SIG-M5 (cell line): Measurements from ENCODE around the gene ARHGAP24.
"Not testable (repeated sequence)": the region's sequence is repeated elsewhere in the genome, so short reads cannot be mapped to it uniquely, and the experiment has no call there.

Experiments
- DNase-seq: peaks from one replicate; lab custom pipeline; 2025; lab: John Stamatoyannopoulos, UW

Gene ARHGAP24

DNA sequence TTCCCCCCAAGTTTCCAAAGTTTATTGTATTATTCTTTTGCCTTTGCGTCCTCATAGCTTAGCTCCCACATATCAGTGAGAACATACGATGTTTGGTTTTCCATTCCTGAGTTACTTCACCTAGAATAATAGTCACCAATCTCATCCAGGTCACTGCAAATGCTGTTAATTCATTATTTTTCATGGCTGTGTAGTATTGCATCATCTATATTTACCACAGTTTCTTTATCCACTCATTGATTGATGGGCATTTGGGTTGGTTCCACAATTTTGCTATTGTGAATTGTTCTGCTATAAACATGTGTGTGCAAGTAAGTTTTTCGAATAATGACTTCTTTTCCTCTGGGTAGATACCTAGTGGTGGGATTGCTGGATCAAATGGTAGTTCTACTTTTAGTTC, 43.6 kb downstream of the ARHGAP24 start:
- DNase-seq: not testable (repeated sequence)

DNA sequence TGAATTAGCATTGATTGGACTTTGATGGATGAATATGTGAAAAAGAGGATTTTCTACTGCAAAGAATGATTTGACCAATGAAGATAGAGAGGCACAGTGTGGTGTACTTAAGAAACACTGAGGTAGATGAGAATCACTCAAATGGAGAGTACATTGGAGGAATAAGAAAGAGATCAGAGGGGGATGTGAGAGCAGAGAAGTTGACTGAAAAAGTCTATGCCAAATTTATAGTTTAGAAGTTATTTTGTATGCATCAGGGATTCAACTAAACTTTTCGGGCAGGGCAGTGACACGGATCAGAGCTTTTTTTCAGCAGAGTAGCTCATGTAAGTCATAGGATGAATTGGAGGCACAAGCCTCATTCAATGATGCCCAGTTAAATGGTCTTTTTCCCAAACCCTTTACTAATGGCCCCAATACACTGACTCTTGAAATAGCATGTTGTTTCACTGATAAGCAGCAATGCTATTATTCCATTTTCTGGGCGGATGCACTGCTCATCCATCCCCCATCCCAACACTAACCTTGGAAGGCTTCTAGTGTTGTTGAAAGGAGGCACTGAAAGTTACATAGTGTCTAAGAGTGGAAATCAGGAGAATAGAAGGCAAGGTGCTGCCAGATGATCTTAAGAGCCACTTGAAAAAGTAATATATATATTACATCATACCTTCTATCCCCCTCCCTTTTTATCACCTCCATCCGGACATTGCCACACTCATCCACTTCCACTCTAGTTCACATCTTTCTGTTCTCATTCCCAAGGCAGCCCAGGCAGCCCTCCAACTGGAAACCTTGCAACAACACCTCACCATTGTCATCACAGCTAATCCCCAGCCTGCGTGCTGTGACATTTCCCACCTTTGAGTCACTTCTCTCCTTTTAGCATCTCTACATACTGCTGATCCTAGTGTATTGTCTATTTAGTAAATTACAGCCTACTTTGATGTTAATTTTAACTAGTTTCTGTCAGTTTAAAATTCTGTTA, 46.1 kb downstream of the ARHGAP24 start:
- no peak for DNase-seq

GRCh38 chr4:85522277-85522676, 47.3 kb downstream of the ARHGAP24 start:
- no peak for DNase-seq

GRCh38 chr4:85522836-85523235, 47.9 kb downstream of the ARHGAP24 start:
- DNase-seq: no peak

- no peak for DNase-seq
Observed at GRCh38 chr4:85527815-85528214, 52.9 kb downstream of the ARHGAP24 start.

- no peak for DNase-seq
Observed at GRCh38 chr4:85531560-85532341, 56.8 kb downstream of the ARHGAP24 start.

DNA sequence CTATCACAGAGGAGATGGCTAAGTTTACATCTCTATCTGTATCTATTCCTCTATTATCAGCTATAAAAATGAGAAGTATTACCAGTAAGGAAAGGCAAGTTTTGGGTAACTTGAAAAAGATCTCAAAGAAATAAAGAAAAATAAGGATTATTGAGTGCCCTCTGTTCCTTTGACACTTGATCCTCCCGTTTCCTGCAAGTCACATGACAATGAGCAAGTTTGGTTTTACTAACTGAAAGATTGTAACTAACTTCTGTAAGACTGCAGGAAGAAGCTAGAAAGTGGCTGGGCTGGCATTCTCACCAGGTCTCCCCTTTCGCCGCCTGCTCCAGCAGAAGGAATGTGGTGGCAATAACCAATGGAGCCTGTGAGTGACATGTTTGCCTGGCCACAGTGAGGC, 59.2 kb downstream of the ARHGAP24 start:
- no peak for DNase-seq

- DNase-seq: no peak
Observed at GRCh38 chr4:85543832-85544231, 68.9 kb downstream of the ARHGAP24 start.

GRCh38 chr4:85544751-85545150, 69.8 kb downstream of the ARHGAP24 start:
- no peak for DNase-seq

DNA sequence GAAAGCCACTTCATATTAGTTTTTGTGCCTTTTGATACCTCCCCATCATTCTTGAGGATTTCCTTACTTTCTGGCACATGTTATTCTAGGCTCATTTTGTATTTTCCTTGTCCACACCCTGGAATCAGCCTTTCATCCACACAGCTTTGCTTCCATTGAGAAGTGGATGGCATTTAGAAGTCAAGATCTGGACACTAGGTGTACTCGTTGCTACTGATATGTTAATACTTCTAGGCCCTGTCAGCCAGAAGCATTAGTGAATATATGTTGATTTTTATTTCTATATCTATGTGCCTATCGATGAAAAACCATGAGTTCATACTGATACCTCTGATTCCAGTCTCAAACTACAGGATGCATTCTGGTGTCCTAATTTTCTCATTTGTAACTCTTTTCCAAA, 73.2 kb downstream of the ARHGAP24 start:
- no peak for DNase-seq

GRCh38 chr4:85548841-85549240, 73.9 kb downstream of the ARHGAP24 start:
- DNase-seq: no peak

DNA sequence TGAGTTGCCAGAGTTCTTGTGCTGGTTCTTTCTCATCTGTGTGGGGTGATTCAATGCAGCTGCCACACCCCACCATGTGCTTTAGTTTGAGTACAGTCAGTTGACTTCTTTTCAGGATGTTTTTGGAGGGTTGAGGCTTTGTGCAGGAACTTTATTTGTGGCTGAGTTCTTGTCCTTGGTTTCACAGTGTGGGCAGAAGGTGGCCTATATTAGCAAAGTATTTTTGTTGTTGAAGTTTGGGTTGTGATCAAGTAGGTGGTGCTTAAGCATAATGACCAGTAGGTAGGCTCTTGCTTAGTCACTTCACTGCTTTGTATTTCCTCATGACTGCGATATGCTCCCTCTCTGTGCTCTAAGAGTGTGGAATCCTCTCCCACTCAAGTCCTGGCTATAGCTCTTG, 80.3 kb downstream of the ARHGAP24 start:
- DNase-seq: no peak

GRCh38 chr4:85556283-85556682, 81.3 kb downstream of the ARHGAP24 start:
- DNase-seq: no peak

DNA sequence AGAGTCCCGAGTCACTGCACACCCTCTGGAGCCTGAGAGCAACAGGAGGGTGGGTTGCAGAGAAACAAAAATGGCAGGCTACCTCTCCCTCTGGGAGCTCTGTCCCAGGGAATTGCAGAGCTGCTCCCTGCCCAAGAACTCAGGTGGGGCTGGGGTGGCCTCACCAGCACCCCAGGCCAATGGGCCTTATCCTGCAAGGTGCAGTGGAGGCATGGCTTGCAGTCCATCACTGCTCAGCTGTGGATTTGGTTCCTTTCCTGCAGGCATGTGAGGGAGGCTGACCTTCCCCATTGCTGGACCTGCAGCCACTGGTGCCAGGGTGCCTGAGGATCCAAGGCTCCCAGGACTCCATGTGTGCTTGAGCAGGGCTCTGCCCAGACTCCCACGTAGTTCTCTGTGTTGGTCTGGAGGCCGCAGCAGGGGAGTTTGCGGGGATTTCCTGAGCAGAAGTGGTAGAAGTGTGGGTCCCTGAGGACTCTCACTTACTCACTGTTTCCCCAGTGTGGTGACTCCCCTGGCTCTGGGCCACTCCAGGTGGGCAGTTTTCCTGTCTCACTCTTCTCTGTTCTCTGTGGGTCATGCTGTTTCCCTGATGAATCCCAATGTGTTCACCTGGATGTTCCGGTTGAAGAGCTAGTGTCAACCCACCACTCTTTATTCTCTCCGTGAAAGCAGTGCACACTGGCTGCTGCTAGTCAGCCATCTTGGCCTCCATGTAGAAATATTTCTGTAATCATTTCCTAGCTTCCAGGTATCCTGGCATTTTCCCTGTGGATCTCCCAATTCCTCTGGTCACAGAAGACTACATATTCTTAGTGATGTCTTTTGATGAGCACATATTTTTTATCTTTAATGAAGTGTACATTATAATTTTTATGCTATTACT, 82.3 kb downstream of the ARHGAP24 start:
- DNase-seq: no peak

DNA sequence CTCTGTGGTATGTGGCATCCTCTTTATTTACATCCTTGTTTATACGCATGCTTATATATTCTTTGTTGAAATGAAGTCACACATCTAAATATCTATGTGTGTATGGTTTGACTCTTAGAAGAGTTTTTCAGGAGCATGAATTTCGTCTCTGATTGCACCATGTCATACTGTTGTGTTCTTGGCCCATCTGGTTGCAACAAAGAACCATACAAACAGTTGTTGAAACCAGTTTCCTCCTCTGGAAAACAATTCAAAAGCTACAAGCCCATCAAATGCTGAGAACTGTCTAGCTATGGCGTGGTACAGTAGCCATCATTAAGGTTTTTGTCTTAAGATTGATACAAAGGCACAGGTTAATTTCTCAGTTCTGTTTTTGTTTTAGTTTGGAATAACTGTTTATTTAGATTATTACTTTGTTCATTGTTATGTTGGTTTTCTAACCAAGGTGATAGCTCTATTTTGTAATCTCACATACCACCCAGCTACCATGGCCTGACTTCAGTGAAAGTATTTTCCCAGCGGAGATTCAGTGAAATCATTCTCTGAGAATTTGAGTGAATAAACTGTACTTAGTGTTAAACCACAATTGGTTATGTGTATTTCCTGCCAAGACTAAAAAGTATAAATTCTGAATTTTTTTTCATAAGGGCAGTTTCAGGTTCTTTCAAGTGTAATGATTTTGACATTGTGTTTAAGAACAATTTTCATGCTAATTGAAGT, 91.0 kb downstream of the ARHGAP24 start:
- no peak for DNase-seq

DNA sequence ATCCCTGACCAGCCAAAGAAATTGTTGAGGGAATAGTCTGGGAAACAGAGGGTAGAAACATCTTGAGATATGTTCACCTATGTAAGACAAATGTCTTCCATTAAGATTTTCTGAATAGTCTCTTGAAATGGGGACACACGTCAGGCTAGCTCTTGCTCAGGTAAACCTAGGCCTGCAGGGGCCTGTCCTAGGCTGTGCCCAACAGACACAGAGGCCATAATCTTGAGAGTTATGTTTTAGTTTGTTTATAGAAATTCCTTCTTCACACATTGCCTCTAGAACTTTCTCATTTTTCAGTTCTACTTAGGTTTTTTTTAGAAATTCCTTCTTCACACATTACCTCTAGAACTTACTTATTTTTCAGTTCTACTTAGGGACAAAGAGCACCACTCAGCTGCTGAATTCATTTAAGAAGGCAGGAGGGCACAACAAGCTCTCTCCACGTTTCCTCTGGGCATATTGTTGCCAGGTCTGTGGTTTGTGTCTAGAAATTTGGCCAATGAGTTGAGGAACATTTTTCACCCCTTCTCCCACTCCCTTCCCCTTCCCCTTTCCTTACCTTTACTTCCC, 94.9 kb downstream of the ARHGAP24 start:
- no peak for DNase-seq

GRCh38 chr4:85570388-85570787, 95.4 kb downstream of the ARHGAP24 start:
- no peak for DNase-seq

GRCh38 chr4:85571008-85571407, 96.1 kb downstream of the ARHGAP24 start:
- no peak for DNase-seq

DNA sequence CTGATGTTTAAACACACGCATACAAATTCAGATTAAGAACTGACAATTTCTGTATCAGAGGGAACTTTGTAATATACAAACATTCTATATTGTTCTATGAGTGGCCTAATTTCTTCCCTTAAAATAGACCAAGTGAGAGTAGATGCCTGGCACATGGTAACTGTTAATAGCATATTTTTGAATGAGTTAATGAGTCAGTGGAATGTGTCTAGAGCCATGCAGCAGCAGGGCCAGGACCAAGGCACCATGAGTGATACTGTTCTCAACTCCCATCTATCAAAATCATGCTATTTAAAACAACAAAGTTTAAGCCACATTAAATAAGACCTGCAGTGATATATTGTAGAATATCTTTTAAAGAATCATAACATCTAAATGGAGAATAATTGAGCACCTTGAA, 98.3 kb downstream of the ARHGAP24 start:
- DNase-seq: no peak

GRCh38 chr4:85577307-85577706, 102.4 kb downstream of the ARHGAP24 start:
- DNase-seq: no peak

DNA sequence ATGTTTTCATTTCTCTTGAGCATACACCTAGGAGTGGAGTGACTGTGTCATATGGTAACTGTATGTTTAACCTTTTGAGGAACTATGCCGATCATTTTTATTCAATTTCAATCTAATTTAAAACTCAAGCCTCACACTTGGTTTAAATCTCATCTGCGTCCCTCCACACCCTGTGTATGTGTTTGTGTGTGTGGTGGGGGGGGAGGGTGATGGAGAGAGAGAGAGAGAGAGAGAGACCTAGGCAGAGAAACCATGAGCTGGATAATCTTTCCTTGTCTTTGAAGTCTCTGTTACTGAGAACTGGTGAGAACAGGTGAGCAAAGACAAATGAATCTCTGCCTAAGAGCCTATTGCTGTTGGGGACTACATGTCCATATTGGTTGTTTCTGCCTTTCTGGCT, 105.0 kb downstream of the ARHGAP24 start:
- no peak for DNase-seq
